ENCODE measurements around the gene SERPIND1.

GRCh38 chr22:20777420-20778177 lies 3.7 kb downstream of the SERPIND1 start:
- TF ChIP-seq POLR2A (IDR thresholded peaks at IDR 0.05; ENCODE audit: low read length) (no peak), GATA1 (IDR thresholded peaks at IDR 0.05; ENCODE audit: low read depth, low read length) (no peak)
